HepG2 (cell line): ENCODE measurements around the gene PML.

Source experiments
- ATF1 ChIP-seq: IDR thresholded peaks from 2 replicates; pipeline ENCODE4 v1.6.1; 2016; ENCODE audit warnings: mild to moderate bottlenecking, control low read depth
- CTCF ChIP-seq: sonication (generic); formaldehyde crosslinking; IDR thresholded peaks from 2 replicates; pipeline ENCODE4 v1.5.0; 2020; ENCODE audit warnings: mild to moderate bottlenecking, missing genetic modification reagents, moderate library complexity
- MAFK ChIP-seq, 2 experiments: IDR thresholded peaks in 1 of 2; conservative IDR thresholded peaks in 1 of 2; 2 replicates each; pipeline ENCODE4 v1.6.1; 2011; ENCODE audit warnings: improper control_type of control experiment in 2 of 2, low read length in 2 of 2
- MTA1 ChIP-seq: sonication (generic); formaldehyde crosslinking; IDR thresholded peaks from 2 replicates; pipeline ENCODE4 v1.4.0; 2020; ENCODE audit warnings: missing genetic modification reagents, mild to moderate bottlenecking, borderline replicate concordance
- MXD4 ChIP-seq: IDR thresholded peaks from 2 replicates; pipeline ENCODE4 v1.6.1; 2016; ENCODE audit warnings: mild to moderate bottlenecking, missing biosample characterization, missing genetic modification reagents
- RBAK ChIP-seq: sonication (generic); formaldehyde crosslinking; IDR thresholded peaks from 2 replicates; pipeline ENCODE4 v1.5.1; 2020; ENCODE audit warnings: mild to moderate bottlenecking, missing genetic modification reagents
- SETDB1 ChIP-seq: sonication (generic); formaldehyde crosslinking; IDR thresholded peaks from 2 replicates; pipeline ENCODE4 v1.5.1; 2020; ENCODE audit warnings: missing genetic modification reagents, mild to moderate bottlenecking, borderline replicate concordance
- SRY ChIP-seq: sonication (generic); formaldehyde crosslinking; IDR thresholded peaks from 2 replicates; pipeline ENCODE4 v1.8.0; 2022; ENCODE audit warnings: mild to moderate bottlenecking, missing genetic modification reagents
- TCF7L2 ChIP-seq: IDR thresholded peaks from 2 replicates; pipeline ENCODE4 v1.6.1; 2011; ENCODE audit warnings: mild to moderate bottlenecking, low read depth, low read length, moderate library complexity
- TGIF2 ChIP-seq: IDR thresholded peaks from 2 replicates; pipeline ENCODE4 v1.6.1; 2016; ENCODE audit warnings: control low read depth, missing compliant biosample characterization
- THAP8 ChIP-seq: sonication (generic); formaldehyde crosslinking; IDR thresholded peaks from 2 replicates; pipeline ENCODE4 v1.5.1; 2020; ENCODE audit warnings: missing genetic modification reagents, mild to moderate bottlenecking, borderline replicate concordance
- TIGD3 ChIP-seq: sonication (generic); formaldehyde crosslinking; IDR thresholded peaks from 2 replicates; pipeline ENCODE4 v1.5.1; 2020; ENCODE audit warnings: mild to moderate bottlenecking, missing genetic modification reagents, borderline replicate concordance
- YY1 ChIP-seq: IDR thresholded peaks from 2 replicates; pipeline ENCODE4 v1.6.1; 2011; ENCODE audit warnings: low read length, low read depth, moderate library complexity, mild to moderate bottlenecking; ENCODE audit not compliant: insufficient read depth, insufficient replicate concordance
- ZBTB20 ChIP-seq: sonication (generic); formaldehyde crosslinking; IDR thresholded peaks from 2 replicates; pipeline ENCODE4 v1.8.1; 2023; ENCODE audit warnings: missing genetic modification reagents, low read depth, mild to moderate bottlenecking, borderline replicate concordance

GRCh38 chr15:73986776-73987056 is 7.8 kb upstream of the PML start:
- TF ChIP-seq SRY (CRISPR knock-in tag), result no peak
- TF ChIP-seq MTA1, result no peak
- TF ChIP-seq TCF7L2, result no peak
- TF ChIP-seq YY1, result no peak
- no peak for TF ChIP-seq RBAK (CRISPR knock-in tag)
- no peak for TF ChIP-seq TGIF2
- TF ChIP-seq CTCF (CRISPR knock-in tag), result no peak
- TF ChIP-seq SETDB1, result no peak
- TF ChIP-seq TIGD3, result no peak
- TF ChIP-seq MAFK (conservative IDR thresholded peaks at IDR 0.05 in 1 of 2, IDR thresholded peaks at IDR 0.05 in 1 of 2; ENCODE audit: low read length in 2 of 2), result no peak
- TF ChIP-seq ZBTB20 (CRISPR knock-in tag), result no peak
- TF ChIP-seq THAP8 (CRISPR knock-in tag), result no peak
- TF ChIP-seq ATF1 (CRISPR knock-in tag), result no peak
- TF ChIP-seq MXD4, result no peak
